ENCODE results near the gene PAN2. TPM values are rescaled to one million over a fixed set of nuclear protein-coding genes. Genes with fewer than 3 reads are reported as not detected.
A peak's percentile ranks its signal among the peaks of the same experiment; 100 is the strongest.
"Not testable (repeated sequence)": the region's sequence is repeated elsewhere in the genome, so short reads cannot be mapped to it uniquely, and the experiment has no call there.

The PAN2 gene
- total RNA-seq, 1 donor from 2014 or later = 38.6 TPM

DNA sequence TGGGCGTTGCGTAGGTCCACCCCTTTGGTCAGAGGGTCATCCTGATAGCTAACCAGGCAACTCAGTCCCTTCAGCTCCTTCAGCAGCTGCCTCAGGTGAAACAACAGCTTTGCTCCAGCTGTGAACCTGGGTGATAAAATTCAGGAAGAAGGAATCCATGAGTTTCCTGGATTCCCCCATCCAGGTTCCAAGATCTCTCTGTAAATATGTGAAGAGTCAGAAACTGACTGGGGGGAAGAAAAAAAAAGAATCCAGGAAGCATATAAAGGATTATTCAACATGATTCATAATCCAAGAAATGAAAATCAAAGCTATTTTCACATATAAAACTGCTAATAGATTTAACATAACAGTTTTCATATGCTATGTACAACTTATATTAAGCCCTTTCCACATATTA, 17.5 kb upstream of the PAN2 start:
- DNase-seq = no peak
- no peak for ATAC-seq (ENCODE audit: poor library complexity)
- intact Hi-C loops (cut with DNase I) = loop anchor here (10.0 kb wide), 1 partner anchor 113 kb away; the partner anchor contains the start of gene SPRYD4

- intact Hi-C loops (cut with DNase I) = loop anchor here (10.0 kb wide), 1 partner anchor 114 kb away; the partner anchor contains the start of gene SPRYD4
- DNase-seq (no peak), ATAC-seq (ENCODE audit: poor library complexity) (no peak)
These were observed 16.9 kb upstream of the PAN2 start for GRCh38 chr12:56350662-56351061.

GRCh38 chr12:56348776-56349175, 15.0 kb upstream of the PAN2 start:
- DNase-seq = no peak
- intact Hi-C loops (cut with DNase I) = no loop called here
- no peak for ATAC-seq (ENCODE audit: poor library complexity)

- intact Hi-C loops (cut with DNase I); DNase-seq; ATAC-seq (ENCODE audit: poor library complexity): not testable (repeated sequence)
These were observed 13.5 kb upstream of the PAN2 start for GRCh38 chr12:56347255-56347654.

- ATAC-seq (ENCODE audit: poor library complexity) = peak; percentile 19
- no peak for DNase-seq
These were observed 12.9 kb upstream of the PAN2 start for GRCh38 chr12:56346675-56347074.

DNA sequence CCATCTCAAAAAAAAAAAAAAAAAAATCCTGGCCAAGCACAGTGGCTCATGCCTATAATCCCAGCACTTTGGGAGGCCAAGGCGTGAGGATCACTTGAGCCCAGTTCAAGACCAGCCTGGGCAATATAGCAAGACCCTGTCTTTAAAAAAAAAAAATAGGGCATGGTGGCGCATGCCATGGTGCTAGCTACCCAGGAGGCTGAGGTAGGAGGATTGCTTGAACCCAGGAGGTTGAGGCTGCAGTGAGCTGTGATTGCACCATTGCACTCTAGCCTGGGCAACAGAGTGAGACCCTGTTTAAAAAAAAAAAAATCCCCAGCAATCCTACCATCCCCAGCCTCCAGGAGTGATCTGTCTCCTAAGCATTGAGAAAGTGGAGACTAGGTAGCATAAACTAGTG, 8.5 kb upstream of the PAN2 start:
- not testable (repeated sequence) for ATAC-seq (ENCODE audit: poor library complexity); DNase-seq

More at GRCh38 chr12:56346675-56347074, 12.9 kb upstream of the PAN2 start:
- intact Hi-C loops (cut with DNase I) = no loop called here

GRCh38 chr12:56341616-56342015, 7.8 kb upstream of the PAN2 start:
- intact Hi-C loops (cut with DNase I) = no loop called here
- no peak for ATAC-seq (ENCODE audit: poor library complexity)

More for the DNA sequence above, 8.5 kb upstream of the PAN2 start:
- intact Hi-C loops (cut with DNase I) = not testable (repeated sequence)

DNA sequence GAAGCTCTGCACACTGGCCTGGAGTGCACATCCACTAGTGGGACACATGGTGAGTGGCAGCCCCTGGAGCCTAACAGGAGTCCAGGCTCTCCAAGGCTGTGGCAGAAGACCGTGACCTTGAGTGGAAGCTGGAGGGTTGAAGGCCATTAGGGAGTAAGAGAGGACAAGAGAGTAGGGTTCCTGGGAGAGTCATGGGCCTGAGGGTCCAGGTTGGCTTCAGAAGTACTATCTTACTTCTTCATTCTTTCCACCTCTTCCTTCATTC, 5.3 kb upstream of the PAN2 start:
- intact Hi-C loops (cut with DNase I) = no loop called here
- DNase-seq = no peak
- ATAC-seq (ENCODE audit: poor library complexity) = no peak

More at GRCh38 chr12:56341616-56342015, 7.8 kb upstream of the PAN2 start:
- DNase-seq = no peak

- intact Hi-C loops (cut with DNase I) = no loop called here
- ATAC-seq (ENCODE audit: poor library complexity) (no peak), DNase-seq (no peak)
These were observed 4.7 kb upstream of the PAN2 start, which contains the start of gene IL23A for GRCh38 chr12:56338308-56339157. Gene IL23A (plus strand): TSS chr12:56338884. CDS start chr12:56339045, 161 bp downstream.

GRCh38 chr12:56337753-56338251, 4.0 kb upstream of the PAN2 start:
- DNase-seq (no peak), ATAC-seq (ENCODE audit: poor library complexity) (no peak)
- intact Hi-C loops (cut with DNase I) = no loop called here

DNA sequence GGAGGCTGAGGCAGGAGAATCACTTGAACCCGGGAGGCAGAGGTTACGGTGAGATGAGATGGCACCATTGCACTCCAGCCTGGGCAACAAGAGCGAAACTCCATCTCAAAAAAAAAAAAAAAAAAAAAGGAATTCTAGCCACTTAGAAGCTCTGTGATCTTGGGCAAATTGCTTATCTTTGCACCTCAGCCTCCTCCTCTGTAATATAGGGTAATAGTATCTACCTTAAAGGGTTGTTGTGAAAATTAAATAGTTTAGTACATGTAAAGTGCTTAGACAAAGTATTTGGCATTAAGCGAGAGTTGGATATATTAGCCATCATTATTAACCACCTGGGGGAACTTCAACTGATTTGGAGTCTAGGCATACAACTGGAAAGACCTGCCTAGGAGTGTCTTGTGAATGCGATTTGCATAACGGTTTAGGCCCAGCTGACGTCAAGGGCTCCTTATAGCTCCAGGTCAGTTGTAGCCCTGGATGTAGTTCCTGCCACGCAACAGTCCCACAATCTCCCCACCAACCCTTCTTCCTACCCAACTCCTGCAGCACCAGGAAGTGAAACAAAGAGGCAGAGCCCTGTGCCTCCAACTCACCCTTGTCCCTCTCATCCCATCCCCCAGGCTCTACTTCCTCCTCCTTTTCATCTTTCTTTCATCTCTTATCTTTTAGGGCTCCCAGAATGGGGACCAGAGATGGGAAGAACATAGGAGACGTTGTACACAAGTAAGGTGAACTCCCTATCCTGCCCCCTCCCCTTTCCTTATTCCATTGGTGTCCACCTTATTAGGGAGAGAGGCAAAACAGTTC, 2.8 kb upstream of the PAN2 start:
- intact Hi-C loops (cut with DNase I) = no loop called here
- no peak for ATAC-seq (ENCODE audit: poor library complexity)
- no peak for DNase-seq

DNA sequence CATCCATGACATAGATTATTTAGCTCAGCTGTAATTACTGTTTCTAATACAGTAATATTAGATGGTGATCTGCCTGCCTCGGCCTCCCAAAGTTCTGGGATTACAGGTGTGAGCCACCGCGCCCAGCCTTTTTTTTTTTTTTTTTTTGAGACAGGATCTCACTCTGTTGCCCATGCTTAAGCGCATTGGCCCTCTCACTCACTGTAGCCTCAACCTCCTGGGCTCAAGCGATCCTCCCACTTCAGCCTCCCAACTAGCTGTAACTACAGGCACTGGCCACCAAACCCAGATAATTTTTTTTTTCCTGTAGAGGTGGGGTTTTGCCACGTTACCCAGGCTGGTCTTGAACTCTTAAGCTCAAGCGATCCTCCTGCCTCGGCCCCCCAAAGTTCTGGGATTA, 1.7 kb upstream of the PAN2 start:
- intact Hi-C loops (cut with DNase I); ATAC-seq (ENCODE audit: poor library complexity); DNase-seq: not testable (repeated sequence)

DNA sequence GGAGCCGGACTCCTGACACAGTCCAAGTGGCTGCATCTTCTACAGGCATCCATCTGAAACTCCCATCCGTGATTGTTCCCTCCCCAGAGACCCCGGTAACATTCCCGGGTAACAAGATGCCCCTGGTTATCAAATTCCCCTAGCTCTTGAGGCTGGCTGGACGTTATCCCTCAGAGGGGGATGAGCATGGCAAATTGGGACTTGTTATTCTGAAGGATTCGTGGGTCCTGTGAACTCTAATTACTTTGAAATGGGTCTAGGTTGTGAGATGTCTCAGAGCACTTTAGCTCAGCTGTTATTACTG, 642 bp upstream of the PAN2 start:
- DNase-seq = no peak
- intact Hi-C loops (cut with DNase I) = no loop called here

DNA sequence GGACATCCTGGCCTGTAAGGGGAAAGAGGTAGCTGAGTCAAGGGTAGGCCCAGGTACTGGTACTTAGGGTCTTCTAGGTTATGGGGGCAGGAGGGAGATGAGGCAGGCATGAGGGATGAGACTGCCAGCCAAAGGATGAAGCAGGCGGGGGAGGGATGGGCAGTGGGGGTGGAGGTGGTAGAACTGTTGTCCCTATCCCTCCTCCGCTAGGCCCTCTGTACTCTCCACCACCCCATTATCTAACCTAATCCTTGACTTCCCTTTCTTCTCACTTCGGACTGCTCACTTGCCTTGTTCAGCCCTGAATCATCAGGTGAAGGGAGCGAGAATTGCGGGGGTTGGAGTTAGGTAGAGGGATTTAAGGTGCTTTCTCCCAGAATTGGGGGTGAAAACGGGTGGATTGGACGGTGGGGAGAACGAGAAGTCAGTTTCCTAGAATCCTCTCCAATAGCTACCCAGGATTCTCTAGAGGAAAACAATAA, 562 bp downstream of the PAN2 start:
- ATAC-seq (ENCODE audit: poor library complexity) = peak; percentile 3

More for the DNA sequence above, 642 bp upstream of the PAN2 start:
- no peak for ATAC-seq (ENCODE audit: poor library complexity)

DNA sequence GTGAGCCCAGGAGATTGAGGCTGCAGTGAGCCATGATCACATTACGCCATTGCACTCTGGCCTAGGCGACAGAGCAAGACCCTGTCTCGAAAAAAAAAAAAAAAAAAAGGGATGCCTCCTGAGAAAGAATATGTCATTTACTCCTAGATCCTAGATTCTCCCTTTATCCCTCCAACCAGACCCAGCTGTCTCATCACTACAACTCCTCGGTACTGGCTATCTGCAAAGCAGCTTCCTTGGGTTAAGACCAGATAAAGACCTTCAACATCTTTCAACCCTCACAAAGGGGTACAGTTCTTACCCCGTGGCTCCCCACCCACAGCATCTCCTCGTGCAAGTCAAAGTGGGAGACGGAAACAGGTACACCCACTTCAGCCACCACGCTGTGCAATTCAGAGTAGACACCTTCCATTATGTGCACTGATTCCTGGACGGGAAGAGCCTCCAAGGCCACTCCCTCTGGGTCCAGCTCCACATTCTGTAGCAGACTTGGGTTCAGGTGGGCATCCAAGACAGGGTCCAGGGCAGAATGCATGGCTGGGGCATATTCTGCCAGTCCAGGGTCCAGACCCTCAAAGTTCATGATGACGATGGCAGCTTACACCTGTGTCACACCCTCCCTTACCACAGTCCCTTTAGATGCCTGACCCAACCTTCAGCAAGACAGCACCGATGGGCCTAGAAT, 1.1 kb downstream of the PAN2 start:
- ATAC-seq (ENCODE audit: poor library complexity) (no peak), DNase-seq (no peak)
- intact Hi-C loops (cut with DNase I) = no loop called here

More for the DNA sequence above, 562 bp downstream of the PAN2 start:
- DNase-seq = no peak
- intact Hi-C loops (cut with DNase I) = no loop called here

DNA sequence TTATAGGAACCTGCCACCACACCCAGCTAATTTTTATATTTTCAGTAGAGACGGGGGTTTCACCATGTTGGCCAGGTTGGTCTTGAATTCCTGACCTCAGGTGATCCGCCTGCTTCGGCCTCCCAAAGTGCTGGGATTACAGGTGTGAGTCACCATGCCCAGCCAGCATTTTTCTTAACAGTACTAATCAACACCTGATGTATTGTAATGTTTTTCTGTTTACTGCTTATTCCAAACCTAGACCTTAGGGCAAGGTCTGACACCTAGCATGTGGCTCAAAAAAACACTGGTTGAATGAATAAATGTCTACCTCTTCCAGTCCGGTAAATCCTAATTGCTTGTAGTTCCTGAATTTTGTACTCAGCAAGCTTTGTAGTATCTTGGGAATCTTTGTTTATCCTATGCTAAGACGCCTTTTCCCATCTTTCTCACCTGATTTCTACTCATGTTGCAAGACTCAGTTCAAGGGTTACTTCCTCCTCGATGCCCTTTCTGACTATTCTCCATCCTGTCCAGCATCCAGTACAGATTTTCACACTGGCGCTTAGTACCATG, 2.8 kb downstream of the PAN2 start:
- intact Hi-C loops (cut with DNase I) = no loop called here
- DNase-seq (no peak), ATAC-seq (ENCODE audit: poor library complexity) (no peak)

GRCh38 chr12:56326533-56326932, 7.3 kb downstream of the PAN2 start:
- intact Hi-C loops (cut with DNase I) = no loop called here
- DNase-seq = peak; percentile 42

GRCh38 chr12:56326126-56326525, 7.7 kb downstream of the PAN2 start:
- ATAC-seq (ENCODE audit: poor library complexity) = no peak
- DNase-seq = no peak
- intact Hi-C loops (cut with DNase I) = no loop called here

More at GRCh38 chr12:56326533-56326932, 7.3 kb downstream of the PAN2 start:
- peak; percentile 22 for ATAC-seq (ENCODE audit: poor library complexity)

- ATAC-seq (ENCODE audit: poor library complexity) = no peak
- DNase-seq = no peak
- intact Hi-C loops (cut with DNase I) = no loop called here
These were observed 9.6 kb downstream of the PAN2 start for GRCh38 chr12:56324206-56324605.

All from Right ventricle myocardium superior (tissue), 1 donor.